AG04450 (cell line): ENCODE measurements around the gene RASGRF2. TPM values are rescaled to one million over a fixed set of nuclear protein-coding genes. Genes with fewer than 3 reads are reported as not detected.
"Not testable (repeated sequence)": the region's sequence is repeated elsewhere in the genome, so short reads cannot be mapped to it uniquely, and the experiment has no call there.

Experiments used
- CTCF ChIA-PET: fragments of 300-600, 350-600 bp; formaldehyde crosslinking; extraction: SDS; loops from one replicate; lab custom pipeline; 2022; ENCODE audit warnings: antibody characterized with exemption, inconsistent platforms; lab: Charles Lee
- POLR2A ChIA-PET: fragments of 350-600 bp; formaldehyde crosslinking; extraction: SDS; loops from one replicate; lab custom pipeline; 2021; ENCODE audit warnings: antibody characterized with exemption, inconsistent platforms; lab: Yijun Ruan, JAX
- DNase-seq: peaks from one replicate; pipeline ENCODE4 v3.0.0-alpha.2; 2011; ENCODE audit warnings: low read depth, low spot score
- H3K27ac ChIP-seq: one replicate; pipeline ENCODE4 v1.5.1; 2012; ENCODE audit warnings: low read depth, low read length, control low read depth
- H3K27me3 ChIP-seq: one replicate; pipeline ENCODE4 v1.6.0; 2012; ENCODE audit warnings: low read length; ENCODE audit not compliant: control insufficient read depth, insufficient read depth
- H3K4me3 ChIP-seq: 2 replicates; pipeline ENCODE4 v1.5.1; 2011; ENCODE audit warnings: mild to moderate bottlenecking, low read depth, low read length, control low read depth
- H3K9me3 ChIP-seq: 2 replicates; pipeline ENCODE4 v1.5.1; 2012; ENCODE audit warnings: low read length; ENCODE audit not compliant: control insufficient read depth, insufficient read depth
- polyA plus RNA-seq: library from polyadenylated mRNA; depleted of rRNA; stranded (reverse); fragments of >200 nt; gene quantifications from 2 replicates; pipeline ENCODE4 v1.2.3, GENCODE V29; 2011
- TF ChIP-seq, protein P1 (sequence below): IDR thresholded peaks from 2 replicates; pipeline ENCODE4 v1.5.1; 2011; ENCODE audit warnings: low read depth, low read length, control low read depth, inconsistent platforms

Gene RASGRF2
- polyA plus RNA-seq, 1 experiment, result 19.5 TPM

DNA sequence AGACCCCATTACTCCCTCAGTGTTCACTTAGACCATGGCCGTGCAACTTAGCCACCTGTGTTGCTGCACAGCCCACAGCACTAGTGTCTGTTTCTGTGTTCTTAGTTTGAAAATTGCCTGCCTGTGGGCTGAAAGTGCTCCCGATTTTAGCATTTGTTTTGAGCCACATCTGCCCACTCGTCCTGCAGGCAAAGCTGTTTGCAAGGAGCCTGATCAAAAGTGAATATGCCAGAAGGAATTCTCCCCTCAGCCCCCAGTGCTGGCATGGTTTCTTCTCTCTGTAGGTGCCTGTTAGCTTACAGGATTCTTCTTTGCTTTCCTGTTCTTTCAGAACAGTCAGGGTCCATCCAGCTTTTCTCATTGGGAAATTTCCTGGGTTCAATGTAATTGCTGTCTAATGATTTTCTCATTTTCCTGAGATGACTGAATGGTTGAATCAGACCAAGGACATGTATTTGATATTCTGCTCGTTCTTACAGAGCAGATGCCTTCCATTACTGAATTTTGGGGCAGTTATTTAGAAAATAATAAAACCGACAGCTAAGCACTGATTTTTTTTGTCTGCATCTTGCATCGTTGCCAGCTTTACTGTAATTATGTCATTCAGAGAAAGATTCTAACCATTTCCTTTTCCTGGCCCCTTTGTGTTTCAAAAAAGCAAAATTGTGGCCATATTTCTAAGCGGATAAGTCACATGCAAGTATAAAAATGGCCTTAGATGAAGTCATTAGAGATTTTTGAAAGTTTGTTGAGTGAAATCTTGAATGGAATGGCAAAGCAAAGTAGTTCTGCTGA, 161.9 kb downstream of the RASGRF2 start:
- no peak for DNase-seq
- H3K27ac ChIP-seq, result no peak overlapping the region
- ChIA-PET POLR2A (interaction anchor here (1.0 kb wide), 1 partner anchor 13 kb away, joined by 5 read pairs; no protein-coding TSS in a partner anchor), CTCF (interaction anchor here (1.4 kb wide), 1 partner anchor 43 kb away, joined by 4 read pairs; no protein-coding TSS in a partner anchor)
- no peaks in the 10 kb centered on the region for H3K9me3 ChIP-seq
- H3K27me3 ChIP-seq, result no peaks in the 10 kb centered on the region
- H3K4me3 ChIP-seq, result no peak overlapping the region
- TF ChIP-seq, protein P1, sequence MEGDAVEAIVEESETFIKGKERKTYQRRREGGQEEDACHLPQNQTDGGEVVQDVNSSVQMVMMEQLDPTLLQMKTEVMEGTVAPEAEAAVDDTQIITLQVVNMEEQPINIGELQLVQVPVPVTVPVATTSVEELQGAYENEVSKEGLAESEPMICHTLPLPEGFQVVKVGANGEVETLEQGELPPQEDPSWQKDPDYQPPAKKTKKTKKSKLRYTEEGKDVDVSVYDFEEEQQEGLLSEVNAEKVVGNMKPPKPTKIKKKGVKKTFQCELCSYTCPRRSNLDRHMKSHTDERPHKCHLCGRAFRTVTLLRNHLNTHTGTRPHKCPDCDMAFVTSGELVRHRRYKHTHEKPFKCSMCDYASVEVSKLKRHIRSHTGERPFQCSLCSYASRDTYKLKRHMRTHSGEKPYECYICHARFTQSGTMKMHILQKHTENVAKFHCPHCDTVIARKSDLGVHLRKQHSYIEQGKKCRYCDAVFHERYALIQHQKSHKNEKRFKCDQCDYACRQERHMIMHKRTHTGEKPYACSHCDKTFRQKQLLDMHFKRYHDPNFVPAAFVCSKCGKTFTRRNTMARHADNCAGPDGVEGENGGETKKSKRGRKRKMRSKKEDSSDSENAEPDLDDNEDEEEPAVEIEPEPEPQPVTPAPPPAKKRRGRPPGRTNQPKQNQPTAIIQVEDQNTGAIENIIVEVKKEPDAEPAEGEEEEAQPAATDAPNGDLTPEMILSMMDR, result no peak

DNA sequence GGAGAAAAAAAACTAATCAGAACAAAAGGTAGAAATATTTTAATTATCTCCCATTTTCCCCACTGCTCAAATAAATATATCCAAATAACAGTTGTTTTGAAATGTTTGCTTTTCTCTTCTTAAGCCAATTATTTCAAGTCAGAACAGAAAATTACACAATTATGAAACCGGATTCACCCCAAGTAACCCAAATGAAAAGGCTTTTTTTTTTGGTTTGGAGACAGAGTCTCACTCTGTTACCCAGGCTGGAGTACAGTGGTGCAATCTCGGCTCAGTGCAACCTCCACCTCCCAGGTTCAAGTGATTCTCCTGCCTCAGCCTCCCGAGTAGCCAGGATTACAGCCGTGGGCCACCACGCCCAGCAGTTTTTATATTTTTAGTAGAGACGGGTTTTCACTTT, 164.5 kb downstream of the RASGRF2 start:
- POLR2A ChIA-PET, H3K4me3 ChIP-seq, H3K27ac ChIP-seq, H3K9me3 ChIP-seq, H3K27me3 ChIP-seq, DNase-seq: not testable (repeated sequence)
- CTCF ChIA-PET, result interaction anchor here (1.6 kb wide), 1 partner anchor 71 kb away, joined by 5 read pairs; no protein-coding TSS in a partner anchor

DNA sequence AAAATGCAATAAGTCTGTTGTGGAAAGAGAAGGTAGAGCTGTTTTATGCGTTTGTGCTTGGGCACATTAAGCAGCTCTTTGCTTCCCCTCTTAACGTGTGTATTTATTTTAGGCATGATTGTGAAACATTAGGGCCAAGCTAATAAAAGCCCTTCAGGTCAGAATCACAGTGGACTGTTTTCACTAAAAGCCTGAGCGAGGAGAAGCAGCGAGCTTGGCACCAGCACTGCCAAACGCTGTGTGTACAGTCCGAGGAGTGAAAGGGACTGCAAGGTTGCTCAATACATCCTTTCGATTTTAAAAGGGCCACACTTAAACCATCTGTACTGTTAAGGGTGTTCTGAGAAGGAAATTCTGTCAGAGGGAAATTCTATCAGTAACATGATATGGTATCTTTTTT, 165.8 kb downstream of the RASGRF2 start:
- ChIA-PET CTCF (no interaction called here), POLR2A (no interaction called here)
- Histone ChIP-seq H3K27me3 (no peaks in the 10 kb centered on the region), H3K9me3 (no peaks in the 10 kb centered on the region), H3K4me3 (no peak overlapping the region), H3K27ac (no peak overlapping the region)
- TF ChIP-seq, protein P1, result no peak
- DNase-seq, result no peak

DNA sequence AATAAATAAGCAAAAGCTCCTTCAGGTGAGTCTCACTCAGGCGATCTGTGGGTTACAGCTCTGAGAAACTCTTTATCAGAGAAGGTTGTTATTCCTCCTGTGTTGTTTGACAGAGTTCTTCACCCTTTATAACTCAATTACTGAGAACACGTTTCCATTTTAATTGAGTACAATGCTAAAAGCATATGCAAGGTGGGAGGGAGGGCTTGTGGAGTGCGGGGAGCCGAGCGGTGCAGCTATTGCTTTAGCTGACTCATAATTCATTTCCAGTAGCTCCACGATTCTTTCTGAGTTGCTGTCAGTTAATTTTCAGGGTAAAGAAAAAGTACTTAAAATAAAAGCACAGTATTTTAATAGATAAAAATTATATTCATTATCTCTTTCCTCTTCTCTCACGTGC, 168.3 kb downstream of the RASGRF2 start:
- Histone ChIP-seq H3K4me3 (no peak overlapping the region), H3K27ac (no peak overlapping the region), H3K27me3 (no peaks in the 10 kb centered on the region), H3K9me3 (no peaks in the 10 kb centered on the region)
- no peak for DNase-seq
- CTCF ChIA-PET, result interaction anchor here (0.8 kb wide), 1 partner anchor 67 kb away, joined by 4 read pairs; no protein-coding TSS in a partner anchor
- TF ChIP-seq, protein P1, result no peak
- POLR2A ChIA-PET, result no interaction called here

DNA sequence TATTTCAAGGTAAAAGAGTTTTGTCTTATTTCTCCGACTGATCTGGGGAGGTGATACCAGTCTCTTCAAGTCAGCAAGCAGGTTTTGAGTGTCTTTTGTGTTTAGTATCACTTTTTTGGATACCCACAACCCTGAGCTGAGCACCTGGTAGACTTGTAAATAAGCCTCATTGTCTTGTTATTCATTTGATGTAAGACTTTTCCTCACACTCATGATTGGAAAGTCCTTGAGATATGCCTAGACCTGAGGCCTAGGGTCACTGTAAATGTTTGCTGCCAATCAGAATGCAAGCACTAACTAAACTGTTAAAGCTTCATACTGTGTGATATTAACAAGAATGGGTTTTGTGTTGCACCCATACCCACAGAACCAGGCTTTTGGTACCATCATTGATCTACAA, 172.2 kb downstream of the RASGRF2 start:
- TF ChIP-seq, protein P1, result no peak
- no peak for DNase-seq
- Histone ChIP-seq H3K27ac (no peak overlapping the region), H3K27me3 (no peaks in the 10 kb centered on the region), H3K4me3 (no peak overlapping the region), H3K9me3 (no peaks in the 10 kb centered on the region)
- ChIA-PET POLR2A (no interaction called here), CTCF (no interaction called here)
